Measurements from ENCODE around the gene TNFSF9. TPM values are rescaled to one million over a fixed set of nuclear protein-coding genes. Genes with fewer than 3 reads are reported as not detected.

Gene TNFSF9
- total and polyA plus RNA-seq, 2 of the 8 experiments (the other 6 are each of a cell fraction or from before 2014, with no cell fraction given): 1.7 to 4.4 TPM

DNA sequence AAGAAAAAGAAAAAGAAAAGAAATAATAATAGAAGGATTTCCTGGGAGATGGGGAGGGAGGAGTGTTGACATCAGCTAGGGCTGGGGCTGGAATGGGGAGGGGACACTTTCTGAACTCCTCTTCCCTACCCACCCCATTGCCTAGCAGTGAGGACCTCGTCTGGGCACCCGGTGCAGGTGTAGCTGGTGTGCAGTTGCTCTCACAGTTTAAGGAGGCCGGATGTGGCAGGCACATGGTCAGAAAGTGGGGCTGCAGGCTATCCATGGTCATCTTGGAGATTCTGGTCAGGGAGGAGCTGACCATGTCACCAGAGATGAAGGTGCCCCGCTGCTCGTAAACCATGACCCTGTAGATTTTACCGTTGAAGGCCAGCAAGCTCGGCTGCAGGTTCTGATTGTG, 20.2 kb upstream of the TNFSF9 start (continued):
- TF ChIP-seq CHD7 (IDR thresholded peaks at IDR 0.05; ENCODE audit: insufficient replicate concordance, low read length) (no peak), FOSL1 (IDR thresholded peaks at IDR 0.05; ENCODE audit: insufficient read depth, low read depth, low read length) (no peak), CEBPB (IDR thresholded peaks at IDR 0.05; ENCODE audit: low read depth, low read length) (no peak), SIN3A (conservative IDR thresholded peaks at IDR 0.05 in 1 of 2, IDR thresholded peaks at IDR 0.05 in 1 of 2; ENCODE audit: low read depth in 1 of 2, low read length in 2 of 2) (no peak)

All from H1 (cell line).